GM12891 (cell line): Measurements from ENCODE around the gene STEAP4.

Source experiments
- POLR2A ChIP-seq: IDR thresholded peaks from 2 replicates; pipeline ENCODE4 v1.6.1; 2011; ENCODE audit warnings: low read depth, low read length, control low read depth
- POLR2AphosphoS5 ChIP-seq: IDR thresholded peaks from 2 replicates; pipeline ENCODE4 v1.6.1; 2011; ENCODE audit warnings: low read depth, low read length, control low read depth
- SPI1 ChIP-seq: IDR thresholded peaks from 2 replicates; pipeline ENCODE4 v1.6.1; 2011; ENCODE audit warnings: low read depth, low read length, control low read depth
- TAF1 ChIP-seq: IDR thresholded peaks from 2 replicates; pipeline ENCODE4 v1.6.1; 2011; ENCODE audit warnings: low read depth, low read length, control low read depth

GRCh38 chr7:88290491-88290890, 16.2 kb downstream of the STEAP4 start:
- TF ChIP-seq SPI1 (no peak), POLR2A (no peak), TAF1 (no peak), POLR2AphosphoS5 (no peak)
